CD14-positive monocyte (primary cell): Measurements from ENCODE around the gene FCN3. TPM values are rescaled to one million over a fixed set of nuclear protein-coding genes. Genes with fewer than 3 reads are reported as not detected.

Experiments
- DNase-seq, 3 donors: peaks; one replicate each; pipeline ENCODE4 v3.0.0-alpha.2; 2011 to 2022
- H2AFZ ChIP-seq: 2 replicates; pipeline ENCODE4 v1.6.0; 2012; ENCODE audit warnings: mild to moderate bottlenecking, low read depth, low read length, inconsistent platforms; ENCODE audit not compliant: insufficient read depth, poor library complexity, severe bottlenecking
- H3K27ac ChIP-seq, 2 donors: 1 replicate in 1 of 2; 2 replicates in 1 of 2; pipeline ENCODE4 v1.5.1; 2012 to 2013; ENCODE audit warnings: low read length in 2 of 2, control low read depth in 1 of 2, inconsistent platforms in 1 of 2, low read depth in 1 of 2, mild to moderate bottlenecking in 1 of 2
- H3K27me3 ChIP-seq, 2 donors: one replicate each; pipeline versions ENCODE4 v1.6.0 to v1.6.1; 2011 to 2013; ENCODE audit warnings: low read length in 2 of 2; ENCODE audit not compliant: control insufficient read depth in 2 of 2, insufficient read depth in 2 of 2
- H3K36me3 ChIP-seq, 2 donors: replicated peaks in 1 of 2; 1 replicate in 1 of 2; 2 replicates in 1 of 2; pipeline versions ENCODE4 v1.5.1 to v1.6.1; 2012 to 2013; ENCODE audit warnings: low read length in 2 of 2, control low read depth in 1 of 2, inconsistent platforms in 1 of 2, mild to moderate bottlenecking in 1 of 2; ENCODE audit not compliant: insufficient read depth in 2 of 2, control insufficient read depth in 1 of 2
- H3K4me1 ChIP-seq, 2 donors: 1 replicate in 1 of 2; 2 replicates in 1 of 2; pipeline versions ENCODE4 v1.5.1 to v1.6.1; 2012 to 2013; ENCODE audit warnings: low read length in 2 of 2, control low read depth in 1 of 2, inconsistent platforms in 1 of 2, mild to moderate bottlenecking in 1 of 2, moderate library complexity in 1 of 2; ENCODE audit not compliant: insufficient read depth in 2 of 2, control insufficient read depth in 1 of 2
- H3K4me2 ChIP-seq: replicated peaks from 2 replicates; pipeline ENCODE3; 2012; ENCODE audit warnings: low read length, moderate library complexity, mild to moderate bottlenecking; ENCODE audit not compliant: poor library complexity, severe bottlenecking; ENCODE audit errors: extremely low read depth
- H3K4me3 ChIP-seq, 3 experiments: fragments of 200-600 bp in 1 of 3; sonication (generic) in 1 of 3; replicated peaks in 1 of 3; 1 replicate in 2 of 3; 2 replicates in 1 of 3; pipeline ENCODE4 v1.5.1; 2011 to 2013; ENCODE audit warnings: low read length in 3 of 3, mild to moderate bottlenecking in 3 of 3, control low read depth in 2 of 3, low read depth in 2 of 3, inconsistent platforms in 1 of 3, moderate library complexity in 1 of 3
- H3K79me2 ChIP-seq: 2 replicates; pipeline ENCODE4 v1.6.0; 2012; ENCODE audit warnings: mild to moderate bottlenecking, control low read depth, inconsistent platforms, low read length, moderate library complexity; ENCODE audit not compliant: insufficient read depth
- H3K9ac ChIP-seq: 2 replicates; pipeline ENCODE4 v1.6.0; 2017; ENCODE audit warnings: low read length, mild to moderate bottlenecking; ENCODE audit not compliant: insufficient read depth, poor library complexity, severe bottlenecking
- H3K9me3 ChIP-seq, 2 donors: replicated peaks in 1 of 2; 1 replicate in 1 of 2; 2 replicates in 1 of 2; pipeline versions ENCODE4 v1.5.1 to v1.6.1; 2012 to 2013; ENCODE audit warnings: low read length in 2 of 2, control low read depth in 1 of 2; ENCODE audit not compliant: control insufficient read depth in 1 of 2, insufficient read depth in 1 of 2
- H4K20me1 ChIP-seq: 2 replicates; pipeline ENCODE4 v1.6.0; 2012; ENCODE audit warnings: mild to moderate bottlenecking, low read length, control low read depth, moderate library complexity; ENCODE audit not compliant: insufficient read depth
- H3K27ac Mint-ChIP-seq, 7 donors: one replicate each; pipeline ENCODE4 v1.8.0; 2020; ENCODE audit warnings: mild to moderate bottlenecking in 7 of 7, mixed read lengths in 7 of 7, moderate library complexity in 6 of 7, inconsistent platforms in 2 of 7
- H3K27me3 Mint-ChIP-seq, 3 donors: one replicate each; pipeline ENCODE4 v1.8.0; 2021 to 2022; ENCODE audit warnings: low read depth in 3 of 3, mild to moderate bottlenecking in 3 of 3, mixed read lengths in 3 of 3, moderate library complexity in 3 of 3, inconsistent platforms in 1 of 3
- H3K36me3 Mint-ChIP-seq, 2 donors: one replicate each; pipeline ENCODE4 v1.8.0; 2020; ENCODE audit warnings: mixed read lengths in 2 of 2, inconsistent platforms in 1 of 2, mild to moderate bottlenecking in 1 of 2
- H3K4me1 Mint-ChIP-seq: one replicate; pipeline ENCODE4 v1.8.0; 2020; ENCODE audit warnings: mild to moderate bottlenecking, mixed read lengths
- H3K4me3 Mint-ChIP-seq, 2 donors: one replicate each; pipeline ENCODE4 v1.8.0; 2020; ENCODE audit warnings: mild to moderate bottlenecking in 2 of 2, mixed read lengths in 2 of 2, moderate library complexity in 1 of 2
- H3K9me3 Mint-ChIP-seq, 7 donors: one replicate each; pipeline ENCODE4 v1.8.0; 2020 to 2022; ENCODE audit warnings: mixed read lengths in 7 of 7, mild to moderate bottlenecking in 6 of 7, moderate library complexity in 6 of 7, inconsistent platforms in 2 of 7
- WGBS: methylation state at CpG from one replicate; pipeline ENCODE4 v1.1.5; 2013; ENCODE audit warnings: missing lambda C conversion rate; ENCODE audit not compliant: insufficient coverage; 5-methylcytosine and 5-hydroxymethylcytosine counted together
- intact Hi-C, 2 donors: fragments of 100-400 bp; cut with micrococcal nuclease; formaldehyde crosslinking; loops; one replicate each; pipeline versions ENCODE4 v1.15.0 to v1.15.1; 2023
- polyA plus RNA-seq, 3 donors: library from polyadenylated mRNA; depleted of rRNA in 1 of 3; unstranded in 2 of 3; stranded (reverse) in 1 of 3; fragments of 300-500 nt in 2 of 3; fragments of >200 nt in 1 of 3; fragmentation: Illumina TruSeq in 2 of 3; gene quantifications; 1 replicate in 2 of 3; 2 replicates in 1 of 3; pipeline ENCODE4 v1.2.3, GENCODE V29; 2012 to 2021
- TF ChIP-seq, protein P1 (sequence below): fragments of 200-600 bp; IDR thresholded peaks from one replicate; pipeline ENCODE4 v1.8.0; 2022; ENCODE audit warnings: antibody characterized with exemption, mild to moderate bottlenecking

The FCN3 gene
- polyA plus RNA-seq, 3 donors: not detected

- peaks cover 1 to 2% (median 2%) of the 10 kb centered on the region in 3 donors for H3K27me3 Mint-ChIP-seq
- H3K4me2 ChIP-seq: no peak overlapping the region
- TF ChIP-seq, protein P1, sequence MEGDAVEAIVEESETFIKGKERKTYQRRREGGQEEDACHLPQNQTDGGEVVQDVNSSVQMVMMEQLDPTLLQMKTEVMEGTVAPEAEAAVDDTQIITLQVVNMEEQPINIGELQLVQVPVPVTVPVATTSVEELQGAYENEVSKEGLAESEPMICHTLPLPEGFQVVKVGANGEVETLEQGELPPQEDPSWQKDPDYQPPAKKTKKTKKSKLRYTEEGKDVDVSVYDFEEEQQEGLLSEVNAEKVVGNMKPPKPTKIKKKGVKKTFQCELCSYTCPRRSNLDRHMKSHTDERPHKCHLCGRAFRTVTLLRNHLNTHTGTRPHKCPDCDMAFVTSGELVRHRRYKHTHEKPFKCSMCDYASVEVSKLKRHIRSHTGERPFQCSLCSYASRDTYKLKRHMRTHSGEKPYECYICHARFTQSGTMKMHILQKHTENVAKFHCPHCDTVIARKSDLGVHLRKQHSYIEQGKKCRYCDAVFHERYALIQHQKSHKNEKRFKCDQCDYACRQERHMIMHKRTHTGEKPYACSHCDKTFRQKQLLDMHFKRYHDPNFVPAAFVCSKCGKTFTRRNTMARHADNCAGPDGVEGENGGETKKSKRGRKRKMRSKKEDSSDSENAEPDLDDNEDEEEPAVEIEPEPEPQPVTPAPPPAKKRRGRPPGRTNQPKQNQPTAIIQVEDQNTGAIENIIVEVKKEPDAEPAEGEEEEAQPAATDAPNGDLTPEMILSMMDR: no peak
- no peak overlapping the region for H3K4me3 ChIP-seq
- intact Hi-C loops: no loop called here
- peaks cover 7% of the 10 kb centered on the region for H4K20me1 ChIP-seq
- no peak overlapping the region for H3K9ac ChIP-seq
- H3K4me1 ChIP-seq: peaks cover 12 to 20% of the 10 kb centered on the region in 2 donors
- no peaks in the 10 kb centered on the region for H3K27me3 ChIP-seq
- peaks cover 57 to 62% of the 10 kb centered on the region in 2 donors for H3K36me3 ChIP-seq
- no peak for DNase-seq
- H3K79me2 ChIP-seq: peaks cover 3% of the 10 kb centered on the region
- H3K4me1 Mint-ChIP-seq: peaks cover 18% of the 10 kb centered on the region
- peaks cover 57 to 69% of the 10 kb centered on the region in 2 donors for H3K36me3 Mint-ChIP-seq
- H2AFZ ChIP-seq: no peak overlapping the region
- WGBS: 100% methylated on average over 11 of the region's 17 CpGs
- H3K9me3 Mint-ChIP-seq: peaks cover 0 to 2% (median 0%) of the 10 kb centered on the region in 7 donors
- H3K27ac Mint-ChIP-seq: peak overlapping the region in 2 of 7 donors; percentile 15 to 32
- no peak overlapping the region for H3K4me3 Mint-ChIP-seq
- H3K9me3 ChIP-seq: no peaks in the 10 kb centered on the region
- no peak overlapping the region for H3K27ac ChIP-seq
Observed at GRCh38 chr1:27335506-27336422, 38.9 kb downstream of the FCN3 start.

DNA sequence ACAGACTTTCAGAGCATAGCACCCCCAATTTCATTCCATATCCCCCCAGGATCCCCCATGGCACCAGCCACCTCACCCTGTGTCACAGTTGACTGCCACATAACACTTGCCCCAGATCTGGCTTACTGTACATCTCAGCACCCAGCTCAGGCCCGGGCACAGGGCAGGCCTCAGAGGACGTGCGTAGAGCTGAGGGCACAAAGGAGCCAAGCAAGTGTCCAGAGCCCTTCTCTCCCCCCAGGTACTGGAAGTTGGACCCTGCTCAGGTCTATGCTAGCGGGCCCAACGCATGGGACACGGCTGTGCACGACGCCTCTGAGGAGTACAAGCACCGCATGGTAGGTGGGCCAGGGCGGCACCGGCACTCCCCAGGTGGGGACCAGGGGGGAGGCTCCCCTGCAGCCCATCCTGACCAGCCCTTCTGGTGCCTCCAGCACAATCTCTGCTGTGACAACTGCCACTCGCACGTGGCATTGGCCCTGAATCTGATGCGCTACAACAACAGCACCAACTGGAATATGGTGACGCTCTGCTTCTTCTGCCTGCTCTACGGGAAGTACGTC lies 40.8 kb downstream of the FCN3 start:
- Histone ChIP-seq H3K79me2 (peaks cover 16% of the 10 kb centered on the region), H3K9ac (no peak overlapping the region), H3K9me3 (no peaks in the 10 kb centered on the region), H4K20me1 (peaks cover 20% of the 10 kb centered on the region), H3K36me3 (peaks cover 63 to 74% of the 10 kb centered on the region in 2 donors), H3K4me2 (no peak overlapping the region), H3K4me1 (peaks cover 5 to 8% of the 10 kb centered on the region in 2 donors), H3K4me3 (no peak overlapping the region), H3K27me3 (no peaks in the 10 kb centered on the region), H3K27ac (no peak overlapping the region), H2AFZ (no peak overlapping the region)
- no peak for DNase-seq
- Mint-ChIP-seq H3K27me3 (peaks cover 0 to 2% (median 1%) of the 10 kb centered on the region in 3 donors), H3K36me3 (peaks cover 64 to 83% of the 10 kb centered on the region in 2 donors), H3K4me1 (peaks cover 7% of the 10 kb centered on the region), H3K27ac (peak overlapping the region in 1 of 7 donors; percentile 35), H3K4me3 (no peak overlapping the region), H3K9me3 (peaks cover 0 to 2% (median 0%) of the 10 kb centered on the region in 7 donors)
- TF ChIP-seq, protein P1: no peak
- intact Hi-C loops: no loop called here
- 98% methylated on average over 13 of the region's 17 CpGs for WGBS
